A673 (cell line): ENCODE measurements around the gene COPS9. TPM values are rescaled to one million over a fixed set of nuclear protein-coding genes. Genes with fewer than 3 reads are reported as not detected.

Source experiments
- BruUV-seq: library from RNA; stranded (reverse); fragments of 400-500 nt; replicated peaks from 2 replicates; lab custom pipeline; 2021; lab: Mats Ljungman, UMichigan
- CTCF ChIA-PET: fragments of 300-600 bp; sonication (Branson Sonifier 250); formaldehyde crosslinking; loops from one replicate; lab custom pipeline; 2022; ENCODE audit warnings: antibody characterized with exemption; lab: Charles Lee
- POLR2A ChIA-PET: fragments of 300-600 bp; sonication (Branson Sonifier 250); formaldehyde crosslinking; loops from one replicate; lab custom pipeline; 2022; ENCODE audit warnings: antibody characterized with exemption; ENCODE audit not compliant: low non-redundant PET; lab: Charles Lee
- DNase-seq: peaks from one replicate; pipeline ENCODE4 v3.0.0-alpha.2; 2015; ENCODE audit warnings: low spot score
- H3K27ac ChIP-seq: fragments of 200-600 bp; sonication (generic); 2 replicates; pipeline ENCODE4 v1.5.1; 2016; ENCODE audit warnings: mixed run types, low read depth, mild to moderate bottlenecking, mixed read lengths, antibody characterized with exemption, low read length; ENCODE audit not compliant: poor library complexity, severe bottlenecking
- H3K27me3 ChIP-seq: fragments of 200-600 bp; sonication (generic); replicated peaks from 2 replicates; pipeline ENCODE4 v1.6.1; 2017; ENCODE audit warnings: mixed run types, low read depth, mild to moderate bottlenecking, mixed read lengths, antibody characterized with exemption, low read length; ENCODE audit not compliant: insufficient read depth, poor library complexity
- H3K36me3 ChIP-seq: fragments of 200-600 bp; sonication (generic); 2 replicates; pipeline ENCODE4 v1.6.1; 2016; ENCODE audit warnings: mixed run types, mild to moderate bottlenecking, mixed read lengths, antibody characterized with exemption, low read length; ENCODE audit not compliant: insufficient read depth, poor library complexity, severe bottlenecking
- H3K4me1 ChIP-seq: fragments of 200-600 bp; sonication (generic); 2 replicates; pipeline ENCODE4 v1.6.1; 2017; ENCODE audit warnings: mixed run types, mild to moderate bottlenecking, mixed read lengths, antibody characterized with exemption, low read length; ENCODE audit not compliant: insufficient read depth, poor library complexity, severe bottlenecking
- H3K4me3 ChIP-seq: fragments of 200-600 bp; sonication (generic); 2 replicates; pipeline ENCODE4 v1.5.1; 2016; ENCODE audit warnings: low read depth, mixed run types, mild to moderate bottlenecking, mixed read lengths, low read length; ENCODE audit not compliant: poor library complexity, severe bottlenecking
- H3K9me3 ChIP-seq: fragments of 200-600 bp; sonication (generic); 2 replicates; pipeline ENCODE4 v1.6.1; 2016; ENCODE audit warnings: mixed run types, low read depth, mild to moderate bottlenecking, mixed read lengths, antibody characterized with exemption, low read length; ENCODE audit not compliant: poor library complexity, severe bottlenecking
- CTCF ChIP-seq: fragments of 300-800, 200-600 bp; sonication (generic); conservative IDR thresholded peaks from 2 replicates; pipeline ENCODE4 v1.5.1; 2017; ENCODE audit warnings: low read depth, mild to moderate bottlenecking, antibody characterized with exemption, low read length, moderate library complexity, mixed read lengths
- EZH2 ChIP-seq: fragments of 200-600 bp; sonication (generic); IDR thresholded peaks from 2 replicates; pipeline ENCODE4 v1.6.1; 2017; ENCODE audit warnings: borderline replicate concordance, low read depth, mild to moderate bottlenecking, mixed read lengths, antibody characterized with exemption, low read length; ENCODE audit not compliant: poor library complexity, severe bottlenecking
- intact Hi-C: fragments of 100-400 bp; cut with micrococcal nuclease; formaldehyde crosslinking; loops from one replicate; pipeline ENCODE4 v1.10.0; 2022; ENCODE audit not compliant: unreplicated experiment
- total RNA-seq: library from RNA; stranded (reverse); gene quantifications from 2 replicates; pipeline ENCODE4 v1.2.3, GENCODE V29; 2021

COPS9 gene
- total RNA-seq, 1 experiment from 2014 or later = 136 TPM

GRCh38 chr2:240154606-240155005 lies 18.5 kb upstream of the COPS9 start:
- intact Hi-C loops = no loop called here
- no peak overlapping the region for H3K4me3 ChIP-seq
- H3K9me3 ChIP-seq = no peaks in the 10 kb centered on the region
- CTCF ChIA-PET = no interaction called here
- DNase-seq = no peak
- no peaks in the 10 kb centered on the region for H3K4me1 ChIP-seq
- H3K27ac ChIP-seq = no peak overlapping the region
- H3K36me3 ChIP-seq = no peaks in the 10 kb centered on the region
- TF ChIP-seq EZH2 = no peak
- TF ChIP-seq CTCF = no peak
- no TSS peak for BruUV-seq
- POLR2A ChIA-PET = no interaction called here
- peaks cover 18% of the 10 kb centered on the region for H3K27me3 ChIP-seq

GRCh38 chr2:240153418-240153817 lies 17.3 kb upstream of the COPS9 start:
- TF ChIP-seq CTCF = no peak
- TF ChIP-seq EZH2 = no peak
- intact Hi-C loops = no loop called here
- DNase-seq = no peak
- POLR2A ChIA-PET = no interaction called here
- Histone ChIP-seq H3K27me3 (peaks cover 18% of the 10 kb centered on the region), H3K9me3 (no peaks in the 10 kb centered on the region), H3K27ac (no peak overlapping the region), H3K4me1 (no peaks in the 10 kb centered on the region), H3K4me3 (no peak overlapping the region), H3K36me3 (no peaks in the 10 kb centered on the region)
- CTCF ChIA-PET = no interaction called here
- BruUV-seq = no TSS peak

- TF ChIP-seq EZH2 (no peak), CTCF (no peak)
- H3K9me3 ChIP-seq = no peaks in the 10 kb centered on the region
- DNase-seq = no peak
- no peaks in the 10 kb centered on the region for H3K36me3 ChIP-seq
- H3K27me3 ChIP-seq = peaks cover 18% of the 10 kb centered on the region
- ChIA-PET POLR2A (no interaction called here), CTCF (interaction anchor here (0.5 kb wide), 1 partner anchor 82 kb away, joined by 4 read pairs; no protein-coding TSS in a partner anchor)
- BruUV-seq = no TSS peak
- no peak overlapping the region for H3K27ac ChIP-seq
- H3K4me3 ChIP-seq = no peak overlapping the region
- H3K4me1 ChIP-seq = no peaks in the 10 kb centered on the region
- intact Hi-C loops = no loop called here
Observed at GRCh38 chr2:240151477-240152031, 15.4 kb upstream of the COPS9 start.
